Bronchial epithelial cell (primary cell): Measurements from ENCODE around the gene ADARB2. TPM values are rescaled to one million over a fixed set of nuclear protein-coding genes. Genes with fewer than 3 reads are reported as not detected.

Experiments used
- DNase-seq: peaks from one replicate; pipeline ENCODE4 v3.0.0-alpha.2; 2010; ENCODE audit warnings: low read depth
- FAIRE-seq: peaks from 2 replicates; lab custom pipeline; 2011; peaks lifted over from hg19 to GRCh38; lab: Jason Lieb, UNC
- H3K27me3 ChIP-seq: 2 replicates; pipeline ENCODE4 v1.5.1; 2011; ENCODE audit warnings: low read length; ENCODE audit not compliant: control insufficient read depth, insufficient read depth
- H3K36me3 ChIP-seq: 2 replicates; pipeline ENCODE4 v1.5.1; 2011; ENCODE audit warnings: low read length; ENCODE audit not compliant: control insufficient read depth, insufficient read depth
- H3K4me3 ChIP-seq: 2 replicates; pipeline ENCODE4 v1.5.1; 2011; ENCODE audit warnings: mild to moderate bottlenecking, low read depth, low read length, control low read depth
- CTCF ChIP-seq: IDR thresholded peaks from 2 replicates; pipeline ENCODE4 v1.5.1; 2011; ENCODE audit warnings: mild to moderate bottlenecking, moderate library complexity, low read length, control low read depth, inconsistent platforms; ENCODE audit not compliant: insufficient read depth, severe bottlenecking
- total RNA-seq: library from RNA; depleted of rRNA; stranded (reverse); fragments of >200 nt; gene quantifications from 2 replicates; pipeline ENCODE4 v1.2.1, GENCODE V29; 2014

The ADARB2 gene
- total RNA-seq, 1 donor from 2014 or later = not detected

GRCh38 chr10:1158066-1158465 is 579.3 kb downstream of the ADARB2 start:
- TF ChIP-seq CTCF = no peak
- FAIRE-seq (no peak), DNase-seq (no peak)
- H3K36me3 ChIP-seq = no peaks in the 10 kb centered on the region
- H3K27me3 ChIP-seq = no peaks in the 10 kb centered on the region
- H3K4me3 ChIP-seq = no peak overlapping the region

- Histone ChIP-seq H3K4me3 (no peak overlapping the region), H3K27me3 (no peaks in the 10 kb centered on the region), H3K36me3 (no peaks in the 10 kb centered on the region)
- FAIRE-seq = no peak
- DNase-seq = no peak
- TF ChIP-seq CTCF = no peak
These were observed 579.8 kb downstream of the ADARB2 start for GRCh38 chr10:1157615-1157933.

GRCh38 chr10:1156921-1157614 is 580.3 kb downstream of the ADARB2 start:
- H3K4me3 ChIP-seq = no peak overlapping the region
- no peaks in the 10 kb centered on the region for H3K27me3 ChIP-seq
- FAIRE-seq = no peak
- TF ChIP-seq CTCF = no peak
- DNase-seq = no peak
- H3K36me3 ChIP-seq = no peaks in the 10 kb centered on the region

GRCh38 chr10:1156616-1156886 is 580.8 kb downstream of the ADARB2 start:
- no peaks in the 10 kb centered on the region for H3K27me3 ChIP-seq
- DNase-seq (no peak), FAIRE-seq (no peak)

GRCh38 chr10:1155791-1156615 is 581.3 kb downstream of the ADARB2 start:
- H3K4me3 ChIP-seq = no peak overlapping the region
- no peak for TF ChIP-seq CTCF
- no peaks in the 10 kb centered on the region for H3K36me3 ChIP-seq
- no peak for DNase-seq
- H3K27me3 ChIP-seq = no peaks in the 10 kb centered on the region
- FAIRE-seq = no peak

More at GRCh38 chr10:1156616-1156886, 580.8 kb downstream of the ADARB2 start:
- H3K4me3 ChIP-seq = no peak overlapping the region
- no peak for TF ChIP-seq CTCF
- H3K36me3 ChIP-seq = no peaks in the 10 kb centered on the region
